Gastrocnemius medialis (tissue), 4 donors: ENCODE results near the gene ZAP70. TPM values are rescaled to one million over a fixed set of nuclear protein-coding genes. Genes with fewer than 3 reads are reported as not detected.

ENCODE experiments used
- ATAC-seq, 2 donors: fragments of 150-250 bp; one replicate each; pipeline ENCODE4 v1.9.1; 2016
- DNase-seq, 2 donors: peaks; one replicate each; pipeline ENCODE4 v3.0.0-alpha.2; 2019
- H3K27ac ChIP-seq, 4 donors: fragments of 200-600 bp; sonication (generic); 1 replicate in 1 of 4; 2 replicates in 3 of 4; pipeline ENCODE4 v1.5.1; 2016 to 2018; ENCODE audit warnings: mild to moderate bottlenecking in 2 of 4, moderate library complexity in 1 of 4
- H3K27me3 ChIP-seq, 3 donors: fragments of 200-600 bp; sonication (generic) in 2 of 3; 1 replicate in 1 of 3; 2 replicates in 2 of 3; pipeline versions ENCODE4 v1.5.1 to v1.6.0; 2016 to 2019; ENCODE audit warnings: mild to moderate bottlenecking in 1 of 3, moderate library complexity in 1 of 3
- H3K36me3 ChIP-seq, 2 donors: fragments of 200-600 bp; sonication (generic) in 1 of 2; one replicate each; pipeline ENCODE4 v1.5.1; 2017 to 2018
- H3K4me1 ChIP-seq, 2 donors: fragments of 200-600 bp; sonication (generic) in 1 of 2; one replicate each; pipeline ENCODE4 v1.5.1; 2016 to 2017; ENCODE audit warnings: mild to moderate bottlenecking in 2 of 2
- H3K4me3 ChIP-seq, 4 donors: fragments of 200-600 bp; sonication (generic) in 3 of 4; 1 replicate in 1 of 4; 2 replicates in 3 of 4; pipeline ENCODE4 v1.5.1; 2016 to 2019; ENCODE audit warnings: mild to moderate bottlenecking in 2 of 4
- H3K9me3 ChIP-seq, 3 donors: fragments of 200-600 bp; sonication (generic) in 2 of 3; 1 replicate in 1 of 3; 2 replicates in 2 of 3; pipeline ENCODE4 v1.5.1; 2016 to 2019
- CTCF ChIP-seq, 5 experiments: fragments of 450-650 bp in 3 of 5; fragments of 200-600 bp in 2 of 5; sonication (generic) in 2 of 5; IDR thresholded peaks in 4 of 5; conservative IDR thresholded peaks in 1 of 5; 1 replicate in 4 of 5; 2 replicates in 1 of 5; pipeline ENCODE4 v1.5.1; 2016 to 2019; ENCODE audit warnings: antibody characterized with exemption in 5 of 5, mild to moderate bottlenecking in 3 of 5, moderate library complexity in 3 of 5
- POLR2A ChIP-seq, 2 donors: fragments of 450-650 bp; IDR thresholded peaks; one replicate each; pipeline ENCODE4 v1.6.1; 2017; ENCODE audit warnings: antibody characterized with exemption in 2 of 2, mild to moderate bottlenecking in 2 of 2, moderate library complexity in 2 of 2
- in situ Hi-C, 4 donors: fragments of 200-750 bp; cut with MboI; loops; one replicate each; pipeline versions ENCODE4 v1.15.0 to v1.8.0; 2017; ENCODE audit warnings: low sequenced_read_pairs in 4 of 4
- intact Hi-C: fragments of 100-400 bp; cut with DNase I; formaldehyde crosslinking; loops from one replicate; pipeline ENCODE4 v1.15.1; 2023; ENCODE audit warnings: low total_unique reads
- total RNA-seq, 4 donors: library from RNA; depleted of rRNA; stranded (reverse); fragments of >200 nt; gene quantifications; one replicate each; pipeline versions ENCODE4 v1.1.0 to v1.2.3, GENCODE V29; 2016

The ZAP70 gene
- total RNA-seq, 4 donors from 2014 or later, result 0.25 to 1.1 TPM; not detected in 2

- intact Hi-C loops (no loop called here), in situ Hi-C loops (no loop called here)
- ATAC-seq, result no peak
- Histone ChIP-seq H3K4me1 (no peaks in the 10 kb centered on the region), H3K9me3 (no peaks in the 10 kb centered on the region), H3K36me3 (no peaks in the 10 kb centered on the region), H3K27me3 (no peaks in the 10 kb centered on the region), H3K4me3 (no peak overlapping the region), H3K27ac (no peak overlapping the region)
- TF ChIP-seq CTCF (IDR thresholded peaks at IDR 0.05 in 4 of 5, conservative IDR thresholded peaks at IDR 0.05 in 1 of 5) (no peak), POLR2A (IDR thresholded peaks at IDR 0.05) (no peak)
- no peak for DNase-seq
These were observed 7.4 kb downstream of the ZAP70 start for GRCh38 chr2:97720746-97721145.

- in situ Hi-C loops, result no loop called here
These were observed 8.9 kb downstream of the ZAP70 start for GRCh38 chr2:97722227-97722626.

GRCh38 chr2:97723156-97724072 lies 10.0 kb downstream of the ZAP70 start:
- ATAC-seq (no peak), DNase-seq (no peak)
- TF ChIP-seq POLR2A (IDR thresholded peaks at IDR 0.05), result no peak
- TF ChIP-seq CTCF (IDR thresholded peaks at IDR 0.05 in 4 of 5, conservative IDR thresholded peaks at IDR 0.05 in 1 of 5), result no peak
- in situ Hi-C loops (no loop called here), intact Hi-C loops (no loop called here)
- H3K9me3 ChIP-seq, result no peaks in the 10 kb centered on the region
- no peaks in the 10 kb centered on the region for H3K27me3 ChIP-seq
- H3K36me3 ChIP-seq, result no peaks in the 10 kb centered on the region
- H3K27ac ChIP-seq, result no peak overlapping the region
- H3K4me3 ChIP-seq, result no peak overlapping the region
- H3K4me1 ChIP-seq, result peaks cover 0 to 7% of the 10 kb centered on the region in 2 donors

More at GRCh38 chr2:97722227-97722626, 8.9 kb downstream of the ZAP70 start:
- Histone ChIP-seq H3K27ac (no peak overlapping the region), H3K27me3 (no peaks in the 10 kb centered on the region), H3K9me3 (no peaks in the 10 kb centered on the region), H3K36me3 (no peaks in the 10 kb centered on the region), H3K4me1 (peaks cover 0 to 7% of the 10 kb centered on the region in 2 donors), H3K4me3 (no peak overlapping the region)
- ATAC-seq (no peak), DNase-seq (no peak)
- TF ChIP-seq POLR2A (IDR thresholded peaks at IDR 0.05) (no peak), CTCF (IDR thresholded peaks at IDR 0.05 in 4 of 5, conservative IDR thresholded peaks at IDR 0.05 in 1 of 5) (no peak)
- intact Hi-C loops, result no loop called here

- Histone ChIP-seq H3K9me3 (no peaks in the 10 kb centered on the region), H3K27me3 (no peaks in the 10 kb centered on the region), H3K27ac (no peak overlapping the region), H3K36me3 (no peaks in the 10 kb centered on the region), H3K4me3 (no peak overlapping the region), H3K4me1 (peaks cover 0 to 7% of the 10 kb centered on the region in 2 donors)
- intact Hi-C loops, result no loop called here
- TF ChIP-seq CTCF (IDR thresholded peaks at IDR 0.05 in 4 of 5, conservative IDR thresholded peaks at IDR 0.05 in 1 of 5) (no peak), POLR2A (IDR thresholded peaks at IDR 0.05) (no peak)
- in situ Hi-C loops, result no loop called here
- ATAC-seq (no peak), DNase-seq (no peak)
These were observed 10.7 kb downstream of the ZAP70 start for GRCh38 chr2:97724073-97724410.
